Fibroblast of gingiva (primary cell): Measurements from ENCODE around the gene PRSS33.

Source experiments
- DNase-seq: peaks from one replicate; pipeline ENCODE4 v3.0.0-alpha.2; 2011; ENCODE audit warnings: low read depth

The PRSS33 gene

GRCh38 chr16:2761886-2762583, 25.3 kb downstream of the PRSS33 start:
- DNase-seq: no peak

GRCh38 chr16:2761472-2761871, 25.9 kb downstream of the PRSS33 start:
- no peak for DNase-seq

GRCh38 chr16:2757344-2757743, 30.0 kb downstream of the PRSS33 start:
- no peak for DNase-seq

GRCh38 chr16:2756288-2757015, 30.9 kb downstream of the PRSS33 start:
- no peak for DNase-seq

- no peak for DNase-seq
Measured at GRCh38 chr16:2755158-2755557, 32.2 kb downstream of the PRSS33 start.

GRCh38 chr16:2753733-2754020, 33.7 kb downstream of the PRSS33 start:
- no peak for DNase-seq

GRCh38 chr16:2752850-2753732, 34.3 kb downstream of the PRSS33 start:
- DNase-seq: peak; percentile 79

- peak; percentile 97 for DNase-seq
Measured at GRCh38 chr16:2752035-2752849, 35.1 kb downstream of the PRSS33 start, which contains the start of gene SRRM2. Gene SRRM2 (plus strand): TSS chr16:2752638. CDS start chr16:2756365, 3,727 bp downstream.

GRCh38 chr16:2751577-2752034, 35.8 kb downstream of the PRSS33 start:
- DNase-seq: no peak

- no peak for DNase-seq
Measured at GRCh38 chr16:2749936-2750335, 37.4 kb downstream of the PRSS33 start.

GRCh38 chr16:2749476-2749875, 37.9 kb downstream of the PRSS33 start:
- DNase-seq: no peak

GRCh38 chr16:2748757-2749455, 38.5 kb downstream of the PRSS33 start:
- no peak for DNase-seq

- DNase-seq: no peak
Measured at GRCh38 chr16:2745961-2746360, 41.4 kb downstream of the PRSS33 start.

GRCh38 chr16:2745116-2745890, 42.1 kb downstream of the PRSS33 start:
- no peak for DNase-seq

GRCh38 chr16:2744711-2745110, 42.6 kb downstream of the PRSS33 start:
- DNase-seq: no peak

- no peak for DNase-seq
Measured at GRCh38 chr16:2743007-2743810, 44.2 kb downstream of the PRSS33 start.

GRCh38 chr16:2742323-2743006, 44.9 kb downstream of the PRSS33 start:
- no peak for DNase-seq

- no peak for DNase-seq
Measured at GRCh38 chr16:2741168-2741567, 46.2 kb downstream of the PRSS33 start.

- DNase-seq: no peak
Measured at GRCh38 chr16:2740476-2740875, 46.9 kb downstream of the PRSS33 start.
